Suppressor macrophage treated with lipopolysaccharide for 1 hour (primary cell): ENCODE measurements around the gene DCDC1.

Source experiments
- DNase-seq, 3 donors: peaks; one replicate each; pipeline ENCODE4 v3.0.0-alpha.2; 2020 to 2022

DCDC1 gene, protein sequence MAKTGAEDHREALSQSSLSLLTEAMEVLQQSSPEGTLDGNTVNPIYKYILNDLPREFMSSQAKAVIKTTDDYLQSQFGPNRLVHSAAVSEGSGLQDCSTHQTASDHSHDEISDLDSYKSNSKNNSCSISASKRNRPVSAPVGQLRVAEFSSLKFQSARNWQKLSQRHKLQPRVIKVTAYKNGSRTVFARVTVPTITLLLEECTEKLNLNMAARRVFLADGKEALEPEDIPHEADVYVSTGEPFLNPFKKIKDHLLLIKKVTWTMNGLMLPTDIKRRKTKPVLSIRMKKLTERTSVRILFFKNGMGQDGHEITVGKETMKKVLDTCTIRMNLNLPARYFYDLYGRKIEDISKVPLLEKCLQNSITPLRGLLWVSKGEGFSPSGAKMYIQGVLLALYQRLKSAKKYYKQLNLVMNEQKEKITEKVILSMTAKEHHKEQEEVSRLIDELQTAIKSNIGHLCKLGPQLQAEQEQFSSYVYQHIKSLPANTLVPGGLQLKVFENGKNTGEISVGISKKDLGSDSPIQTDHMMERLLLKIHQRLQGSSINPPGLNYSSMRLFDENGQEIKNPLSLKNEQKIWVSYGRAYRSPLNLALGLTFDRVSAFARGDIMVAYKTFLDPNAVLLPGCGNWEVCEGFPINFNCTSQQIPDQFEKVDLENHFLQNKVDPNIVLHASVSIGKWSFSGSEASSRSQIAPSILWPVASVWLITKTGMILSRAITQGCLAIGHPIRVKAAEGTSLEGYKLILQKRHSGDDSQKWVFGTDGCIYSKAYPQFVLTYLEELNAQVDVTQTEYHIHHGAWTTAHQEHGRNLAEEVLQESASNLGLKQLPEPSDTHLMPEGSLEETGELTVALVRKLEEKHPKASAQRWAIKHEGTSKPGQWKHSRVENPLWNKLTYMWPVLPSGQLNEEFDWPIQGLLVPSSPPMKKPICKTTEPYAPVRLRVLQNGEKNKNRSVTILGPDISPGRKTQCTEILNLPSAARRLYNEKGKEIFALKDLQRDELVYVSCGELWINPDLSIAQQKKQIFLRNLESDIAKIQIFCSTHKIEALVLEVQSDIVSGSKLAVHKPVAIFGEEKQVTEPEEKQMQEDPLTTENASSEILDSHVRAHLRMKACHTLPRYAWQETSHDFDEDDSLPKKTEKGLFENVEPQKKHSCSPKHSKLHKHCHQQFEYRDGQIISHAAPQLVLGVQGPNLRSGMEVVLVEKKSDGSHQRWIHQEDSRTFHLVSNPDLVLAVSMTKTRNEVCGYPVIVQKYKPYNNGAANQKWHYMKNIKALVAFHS (N-terminal part only)

DNA sequence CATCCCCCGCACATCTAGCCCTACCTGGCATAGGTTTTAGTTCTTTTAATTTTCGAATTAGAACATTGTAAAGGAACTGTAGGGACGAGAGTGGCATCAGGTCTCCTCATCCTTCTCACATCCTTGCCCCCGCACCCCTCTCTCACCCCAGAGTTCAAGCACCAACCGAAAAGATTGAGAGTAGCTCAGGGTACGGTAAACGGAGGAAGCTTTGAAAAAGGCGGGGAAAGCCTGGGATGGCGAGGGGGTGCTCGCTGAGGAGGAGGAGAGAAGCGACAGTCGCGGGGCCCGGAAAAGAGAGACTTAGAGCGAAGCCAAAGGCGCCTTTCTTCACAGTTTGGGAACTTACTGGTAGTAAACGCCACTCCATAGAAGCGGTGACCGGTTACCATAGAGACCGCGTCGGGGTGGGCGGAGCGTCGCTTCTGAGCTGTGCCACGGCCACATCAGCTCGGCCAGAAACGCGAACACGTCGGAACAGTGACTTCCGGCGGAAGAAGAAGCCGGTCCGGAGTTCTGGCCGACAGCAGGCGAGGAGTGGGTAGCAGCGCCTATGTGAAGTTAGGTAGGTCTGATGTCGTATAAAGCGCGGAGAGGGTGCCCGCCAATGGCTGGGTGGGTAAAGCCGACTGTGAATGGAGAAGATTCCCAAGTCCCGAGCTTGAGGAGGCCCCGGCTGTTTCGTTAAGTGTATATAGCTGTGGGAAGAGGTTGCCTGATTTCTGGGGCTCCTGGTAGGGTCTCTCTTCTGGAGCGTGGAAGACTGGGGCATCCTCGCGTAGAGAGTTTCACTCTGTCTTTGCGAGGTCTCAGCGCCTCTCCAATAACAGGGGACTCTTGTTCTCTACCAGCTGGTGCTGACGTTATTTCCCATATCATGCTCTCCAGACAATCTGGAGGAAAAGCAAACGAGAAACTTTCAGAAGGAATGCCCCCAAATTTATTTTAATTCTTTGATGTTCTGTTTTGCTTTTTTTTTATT lies at the start of gene DCDC1, which contains the start of gene DNAJC24:
Gene DCDC1 (minus strand): TSS at position 392 of the 982 bp plus-strand sequence. CDS start 41,459 bp downstream, outside the sequence.
Gene DNAJC24 (plus strand): TSS at position 513 of the 982 bp plus-strand sequence. CDS start 889 bp downstream, outside the sequence.
- peak; percentile 97 to 99 (median 98) for DNase-seq

DNA sequence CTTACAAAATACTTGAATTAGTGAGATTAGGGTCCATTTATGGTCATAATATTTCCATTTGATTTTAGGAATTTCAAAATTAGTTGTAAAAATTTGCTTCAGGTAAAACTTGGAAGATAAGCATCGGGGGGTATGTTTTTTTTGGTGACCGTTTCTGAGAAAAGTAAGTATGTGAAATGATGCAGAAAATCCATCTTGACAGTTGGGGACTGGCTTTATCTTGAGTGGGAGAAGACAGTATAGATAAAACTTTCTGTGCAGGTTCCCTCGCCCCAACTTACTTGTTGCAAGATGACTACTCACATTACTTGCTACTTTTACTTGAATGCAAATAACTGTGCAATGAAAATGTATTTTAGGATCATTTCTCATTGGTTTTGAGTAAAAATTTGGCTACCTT lies 49.6 kb upstream of the DCDC1 start:
- no peak for DNase-seq

DNA sequence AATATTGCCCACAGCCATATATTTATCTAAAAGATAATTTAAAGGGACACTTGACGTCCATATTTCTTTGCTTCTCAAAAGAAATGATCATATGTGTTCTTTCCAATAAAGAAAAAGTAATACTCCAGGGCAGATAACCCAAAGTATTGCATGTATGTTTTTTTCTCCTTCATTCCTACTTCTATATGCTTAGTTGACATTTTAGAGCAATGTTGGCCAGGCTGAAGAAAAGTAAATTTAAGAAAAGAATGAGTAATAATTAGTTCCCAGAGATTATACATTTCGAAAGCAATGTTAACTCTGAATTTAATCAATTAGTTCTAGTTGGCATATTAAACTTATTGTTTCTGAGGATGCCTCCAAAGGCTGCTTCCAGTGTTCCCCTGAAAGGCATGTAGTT lies 48.3 kb upstream of the DCDC1 start:
- no peak for DNase-seq

DNA sequence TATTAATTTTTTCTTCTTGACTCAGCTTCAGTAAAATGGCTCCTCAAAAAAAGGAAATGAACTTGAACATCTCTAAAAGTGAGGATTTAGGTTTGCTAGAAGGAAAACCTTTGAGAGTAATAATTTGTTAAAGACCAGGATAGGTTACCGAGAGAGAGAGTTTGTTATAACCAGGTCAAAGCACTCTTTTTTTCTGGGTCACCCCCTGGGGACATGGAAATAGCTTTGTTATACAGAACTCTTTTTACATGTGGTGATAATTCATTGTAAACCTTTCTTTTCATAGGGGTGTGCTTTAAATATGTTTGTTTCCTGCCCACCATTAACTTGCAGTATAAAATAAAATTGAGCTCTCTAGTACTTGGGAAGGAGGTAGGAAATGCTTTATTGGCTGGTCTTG lies 47.8 kb upstream of the DCDC1 start:
- no peak for DNase-seq

DNA sequence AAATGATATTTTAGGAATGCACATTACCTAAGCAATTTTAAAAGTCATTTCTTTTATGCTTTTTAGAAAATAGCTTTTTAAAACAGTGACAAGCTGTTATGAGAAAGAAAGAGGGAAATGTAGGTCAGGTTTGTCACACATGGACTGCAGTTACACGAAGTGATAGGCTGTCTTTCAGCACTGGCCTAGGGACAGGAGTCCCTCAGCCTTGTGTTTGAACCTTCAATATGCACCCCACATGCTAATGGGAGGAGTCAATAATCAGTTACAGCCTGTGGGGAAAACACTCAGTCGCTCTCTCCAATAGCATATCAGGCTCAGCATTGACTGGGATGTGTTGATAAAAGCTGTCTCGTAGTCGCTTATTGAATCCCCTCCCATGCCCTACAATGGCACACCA lies 45.9 kb upstream of the DCDC1 start:
- DNase-seq = no peak

GRCh38 chr11:31414338-31414737 lies 44.8 kb upstream of the DCDC1 start:
- no peak for DNase-seq

DNA sequence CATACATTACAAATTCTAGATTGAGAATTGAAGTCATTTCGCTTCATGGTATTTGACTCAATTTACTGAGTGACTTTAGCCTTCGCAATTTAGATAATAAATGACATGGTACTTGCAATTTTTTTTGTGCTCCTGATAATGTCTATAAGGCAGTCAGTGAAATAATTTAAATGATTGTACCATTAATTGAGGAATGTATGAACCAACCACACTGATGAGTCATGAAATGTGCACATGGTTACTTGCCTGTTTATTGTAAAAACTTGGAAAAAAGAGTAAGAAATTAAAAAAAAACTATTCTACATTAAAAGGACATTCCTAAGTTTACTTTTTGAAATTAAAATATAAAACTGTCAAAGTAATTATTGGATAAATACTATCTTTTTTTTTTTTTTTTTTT lies 43.4 kb upstream of the DCDC1 start:
- DNase-seq = no peak

DNA sequence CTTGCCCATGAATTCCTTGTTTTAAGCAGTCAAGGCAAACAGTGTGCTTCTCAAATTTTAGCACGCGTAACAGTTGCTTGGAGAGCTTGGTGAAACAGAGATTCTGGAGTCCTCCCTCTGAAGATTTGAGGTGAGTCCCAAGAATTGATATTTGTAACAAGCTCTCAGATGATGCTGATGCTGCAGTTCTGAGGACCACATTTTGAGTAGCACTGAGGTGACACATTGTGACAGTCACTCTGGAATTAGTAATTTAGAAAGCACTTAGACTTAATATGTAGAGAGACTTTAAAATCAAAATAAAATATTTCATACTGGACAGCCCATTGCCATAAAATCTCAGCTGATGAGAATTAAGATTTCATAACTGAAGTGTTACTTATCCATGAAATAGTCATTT lies 38.7 kb upstream of the DCDC1 start:
- DNase-seq = no peak

DNA sequence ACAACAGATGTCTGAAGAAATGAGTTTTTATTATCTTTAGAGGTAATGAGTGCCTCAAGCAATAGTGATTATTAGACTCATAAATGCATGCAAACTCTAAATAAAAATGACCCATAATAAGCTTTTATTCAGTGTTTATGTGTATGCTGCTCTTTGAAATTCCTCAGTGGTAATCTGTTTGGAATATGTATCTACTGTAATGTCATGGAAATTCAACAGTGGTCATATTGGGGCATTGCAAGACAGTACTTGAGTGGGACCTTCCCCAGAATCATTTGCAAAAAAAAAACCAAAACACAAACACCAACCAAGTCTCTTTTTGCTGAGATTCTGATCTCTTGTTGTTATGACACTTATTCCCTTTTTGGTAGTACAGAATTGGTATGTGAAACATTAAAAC lies 35.1 kb upstream of the DCDC1 start:
- DNase-seq = no peak

GRCh38 chr11:31397239-31397834 lies 27.8 kb upstream of the DCDC1 start:
- DNase-seq = peak; percentile 11 to 39 (median 35)

GRCh38 chr11:31387379-31387778 lies 17.8 kb upstream of the DCDC1 start:
- no peak for DNase-seq

DNA sequence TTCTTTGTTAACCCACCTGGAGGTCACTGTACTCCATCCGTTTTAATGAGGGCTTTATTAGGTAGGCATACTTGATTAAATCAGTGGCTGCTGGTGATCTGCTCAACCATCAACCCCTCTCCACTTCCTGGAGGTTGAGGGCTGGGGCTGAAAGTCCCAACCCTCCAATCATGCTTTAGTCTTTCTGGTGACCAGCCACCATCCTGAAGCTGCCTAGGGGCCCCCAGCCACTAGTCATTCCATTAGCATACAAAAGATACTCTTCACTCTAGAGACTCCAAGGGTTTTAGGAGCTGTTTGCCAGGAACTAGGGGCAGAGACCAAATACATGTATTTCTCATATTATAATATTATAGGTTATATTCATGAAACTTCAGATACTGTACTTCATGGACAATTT lies 13.6 kb upstream of the DCDC1 start:
- DNase-seq = no peak

DNA sequence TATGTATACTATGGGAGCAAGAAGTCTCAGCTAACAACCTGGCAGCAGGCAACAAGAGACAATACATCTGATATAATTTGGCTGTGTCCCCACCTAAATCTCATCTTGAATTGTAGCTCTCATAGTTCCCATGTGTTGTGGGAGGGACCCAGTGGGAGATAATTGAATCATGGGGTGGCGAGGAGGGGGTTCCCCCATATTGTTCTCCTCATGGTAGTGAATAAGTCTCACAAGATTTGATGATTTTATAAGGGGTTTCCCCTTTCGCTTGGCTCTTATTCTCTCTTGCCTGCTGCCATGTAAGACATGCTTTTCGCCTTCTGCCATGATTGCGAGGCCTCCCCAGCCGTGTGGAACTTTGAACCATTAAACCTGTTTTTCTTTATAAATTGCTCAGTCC lies 6.3 kb upstream of the DCDC1 start:
- peak; percentile 15 to 60 (median 17) for DNase-seq

DNA sequence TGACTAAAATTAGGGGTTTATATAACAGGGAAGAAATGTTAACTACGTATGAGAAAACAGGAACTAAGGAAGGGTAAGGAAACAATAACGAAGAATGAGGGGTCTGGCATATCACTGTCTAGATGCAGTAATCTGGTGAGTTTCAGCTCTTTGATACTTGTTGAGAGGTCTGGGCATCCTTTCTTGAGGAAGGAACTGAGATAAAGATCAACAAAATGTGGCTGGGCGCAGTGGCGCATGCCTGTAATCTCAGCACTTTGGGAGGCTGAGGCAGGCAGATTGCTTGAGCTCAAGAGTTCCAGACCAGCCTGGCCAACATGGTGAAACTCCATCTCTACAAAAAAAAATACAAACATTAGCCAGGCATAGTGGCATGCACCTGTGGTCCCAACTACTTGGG lies 2.7 kb downstream of the DCDC1 start:
- DNase-seq = no peak

DNA sequence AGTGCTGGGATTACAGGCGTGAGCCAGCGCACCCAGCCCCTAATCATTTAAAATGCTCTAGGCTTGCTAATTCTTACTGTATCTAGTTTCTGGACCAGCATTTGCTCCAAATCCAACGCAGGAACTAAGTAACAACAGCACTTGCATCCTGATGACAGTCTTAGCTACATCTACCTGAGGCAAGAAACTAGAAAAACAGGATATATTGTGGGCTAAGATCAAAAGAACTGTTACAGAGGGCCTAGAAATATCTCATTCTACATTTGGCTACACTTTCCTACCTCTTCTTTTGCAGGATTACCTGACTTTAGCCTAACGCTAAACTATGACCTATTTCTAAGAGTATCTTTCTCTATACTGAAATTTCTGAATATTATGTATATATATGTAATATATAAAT lies 7.8 kb downstream of the DCDC1 start:
- no peak for DNase-seq

- no peak for DNase-seq
Observed at GRCh38 chr11:31355817-31356216, 13.7 kb downstream of the DCDC1 start.

- no peak for DNase-seq
Observed at GRCh38 chr11:31355131-31355530, 14.4 kb downstream of the DCDC1 start.

GRCh38 chr11:31351168-31351567 lies 18.4 kb downstream of the DCDC1 start:
- no peak for DNase-seq

DNA sequence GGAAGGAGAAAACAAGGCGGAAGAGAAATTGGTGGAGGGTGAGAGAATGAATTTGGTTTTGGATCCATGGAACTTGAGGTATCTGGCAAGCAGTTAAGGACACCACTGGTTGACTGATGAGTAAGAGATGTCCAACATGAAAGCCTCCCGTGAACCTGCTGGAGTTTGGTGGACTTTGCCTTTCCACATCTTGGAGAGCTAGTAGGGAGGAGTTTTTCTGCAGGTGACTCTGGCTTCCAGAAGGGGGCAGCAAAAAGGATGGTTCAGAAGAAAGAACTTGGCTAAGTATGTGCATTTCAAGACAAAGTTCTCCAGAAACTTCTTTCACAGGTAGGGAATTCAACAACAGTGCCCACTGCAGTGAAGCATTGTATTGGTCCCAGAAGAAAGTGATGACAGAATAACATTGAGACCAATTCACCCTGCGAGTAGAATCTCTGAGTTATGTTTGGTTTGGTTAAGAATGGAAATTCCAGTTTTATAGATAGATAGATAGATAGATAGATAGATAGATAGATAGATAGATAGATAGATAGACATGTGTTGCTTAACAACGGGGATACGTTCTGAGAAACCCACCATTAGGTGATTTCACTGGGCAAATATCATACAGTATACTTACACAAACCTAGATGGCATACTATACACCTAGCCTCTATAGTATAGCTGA lies 28.5 kb downstream of the DCDC1 start:
- DNase-seq = peak; percentile 30 to 38 (median 36)

GRCh38 chr11:31337806-31338205 lies 31.7 kb downstream of the DCDC1 start:
- no peak for DNase-seq

GRCh38 chr11:31328697-31329096 lies 40.8 kb downstream of the DCDC1 start:
- DNase-seq = no peak
